Measurements from ENCODE around the gene GLIPR1. TPM values are rescaled to one million over a fixed set of nuclear protein-coding genes. Genes with fewer than 3 reads are reported as not detected.

The GLIPR1 gene
- total and polyA plus RNA-seq, 4 experiments from 2014 or later = 96.1 to 222 (median 129) TPM

DNA sequence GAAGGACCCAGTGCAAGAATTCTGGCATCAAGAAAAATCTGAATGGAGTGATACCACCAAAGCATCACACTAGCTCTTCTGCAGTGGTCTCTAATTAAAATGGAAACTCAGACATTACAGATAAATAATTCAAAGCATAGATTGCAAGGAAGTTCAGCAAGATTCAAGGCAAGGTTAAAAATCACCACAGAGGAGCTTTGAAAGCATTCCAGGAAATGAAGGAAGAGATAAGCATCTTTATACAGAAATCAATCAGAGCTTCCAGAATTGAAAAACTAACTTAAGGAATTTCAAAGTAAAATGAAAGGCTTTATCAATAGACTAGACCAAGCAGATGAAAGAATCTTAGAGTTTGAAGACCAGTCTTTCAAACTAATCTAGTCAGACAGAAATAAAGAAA lies 20.4 kb upstream of the GLIPR1 start:
- H3K27me3 ChIP-seq (ENCODE audit: insufficient read depth, low read length) = no peaks in the 10 kb centered on the region
- intact Hi-C loops (cut with micrococcal nuclease) = no loop called here
- ChIA-PET CTCF (ENCODE audit: partially characterized antibody) (interaction anchor here (0.9 to 4.1 kb wide), 4 partner anchors 11 to 69 kb away, joined by 6 to 37 read pairs (median 12); partner anchors contain the start of gene GLIPR1L2), POLR2A (ENCODE audit: partially characterized antibody) (interaction anchor here (1.3 to 16.6 kb wide), 2 partner anchors 9 to 20 kb away, joined by 3 to 204 read pairs; partner anchors contain the start of gene GLIPR1)
- H3K4me1 ChIP-seq (ENCODE audit: insufficient read depth, low read length) = peaks cover 48% of the 10 kb centered on the region
- no peak overlapping the region for H3K4me3 ChIP-seq (ENCODE audit: low read length in 2 of 2)
- H3K27me3 Mint-ChIP-seq = no peaks in the 10 kb centered on the region
- no peaks in the 10 kb centered on the region for H3K9me3 ChIP-seq (ENCODE audit: control insufficient read depth in 1 of 2, low read length in 2 of 2)
- H3K36me3 ChIP-seq (ENCODE audit: insufficient read depth, low read length) = no peaks in the 10 kb centered on the region
- H3K27ac Mint-ChIP-seq = peak overlapping the region in 6 of 7 donors; percentile 2 to 88 (median 70)
- H3K4me3 Mint-ChIP-seq = peak overlapping the region in 7 of 8 donors; percentile 19 to 79 (median 64)
- no peak for DNase-seq
- H3K4me1 Mint-ChIP-seq = peaks cover 42 to 67% (median 55%) of the 10 kb centered on the region in 4 donors
- H3K9me3 Mint-ChIP-seq = peaks cover 0 to 9% (median 4%) of the 10 kb centered on the region in 8 donors
- no peak overlapping the region for H3K27ac ChIP-seq (ENCODE audit: low read depth, low read length)
- H3K36me3 Mint-ChIP-seq = peaks cover 0 to 3% of the 10 kb centered on the region in 2 donors

DNA sequence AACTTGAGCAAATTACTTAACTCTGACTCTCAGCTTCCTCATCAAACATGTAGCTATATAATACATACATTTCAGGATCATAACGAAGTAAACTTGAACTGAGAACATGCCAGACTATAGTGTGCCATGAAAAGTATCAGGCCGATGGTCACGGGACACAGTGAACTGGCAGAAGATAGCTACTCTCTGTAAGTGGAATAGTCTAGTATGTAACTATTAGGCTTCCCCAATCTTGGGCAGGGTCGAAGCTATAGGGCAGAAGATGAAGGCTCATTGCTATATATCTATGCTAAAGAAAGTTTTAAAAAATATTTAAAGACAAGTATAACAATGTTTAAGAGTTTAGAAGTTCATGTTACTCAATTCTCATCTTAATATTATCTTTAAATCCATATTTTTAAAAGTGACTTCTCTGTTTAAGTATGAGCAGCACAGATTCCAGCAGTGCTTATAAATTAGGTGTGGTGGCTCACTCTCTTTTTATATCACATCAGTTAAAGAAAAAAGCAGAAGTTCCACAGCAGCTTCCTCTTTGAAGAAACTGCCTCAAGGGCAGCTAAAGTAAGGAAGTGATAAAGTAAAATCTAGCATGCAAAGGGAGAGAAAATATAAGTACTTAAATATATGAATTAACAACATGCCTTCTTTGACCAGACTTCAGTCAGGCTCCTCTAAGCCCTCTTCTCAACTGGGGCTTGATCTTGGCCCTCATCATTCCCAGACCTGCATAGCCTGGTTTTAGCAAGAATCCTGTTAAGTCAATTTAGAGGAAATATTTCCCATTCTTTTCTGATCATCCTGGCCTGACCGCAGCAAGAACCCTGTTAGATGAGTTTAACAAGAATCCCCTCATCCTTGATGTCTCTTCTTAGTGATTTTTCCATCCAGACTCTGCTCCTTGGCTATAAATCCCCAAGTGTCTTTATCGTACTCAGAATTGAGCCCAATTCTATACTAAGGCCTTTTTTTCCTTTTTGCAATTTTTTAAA lies 8.4 kb upstream of the GLIPR1 start:
- no peak overlapping the region for H3K27ac Mint-ChIP-seq
- peaks cover 5% of the 10 kb centered on the region for H3K4me1 ChIP-seq (ENCODE audit: insufficient read depth, low read length)
- no peaks in the 10 kb centered on the region for H3K27me3 Mint-ChIP-seq
- no peak for DNase-seq
- H3K36me3 Mint-ChIP-seq = no peaks in the 10 kb centered on the region
- no peak overlapping the region for H3K4me3 Mint-ChIP-seq
- H3K27me3 ChIP-seq (ENCODE audit: insufficient read depth, low read length) = no peaks in the 10 kb centered on the region
- ChIA-PET POLR2A (ENCODE audit: partially characterized antibody) (interaction anchor here (1.5 to 2.2 kb wide), 2 partner anchors 8 to 14 kb away, joined by 7 to 9 read pairs; partner anchors contain the start of gene GLIPR1), CTCF (ENCODE audit: partially characterized antibody) (interaction anchor here (1.4 to 4.1 kb wide), 4 partner anchors 12 to 138 kb away, joined by 3 to 23 read pairs (median 6); partner anchors contain the start of genes GLIPR1L1 and GLIPR1L2)
- no peaks in the 10 kb centered on the region for H3K9me3 Mint-ChIP-seq
- H3K27ac ChIP-seq (ENCODE audit: low read depth, low read length) = no peak overlapping the region
- H3K9me3 ChIP-seq (ENCODE audit: control insufficient read depth in 1 of 2, low read length in 2 of 2) = no peaks in the 10 kb centered on the region
- H3K4me1 Mint-ChIP-seq = peaks cover 5 to 9% (median 5%) of the 10 kb centered on the region in 4 donors
- intact Hi-C loops (cut with micrococcal nuclease) = no loop called here
- no peak overlapping the region for H3K4me3 ChIP-seq (ENCODE audit: low read length in 2 of 2)
- H3K36me3 ChIP-seq (ENCODE audit: insufficient read depth, low read length) = no peaks in the 10 kb centered on the region

DNA sequence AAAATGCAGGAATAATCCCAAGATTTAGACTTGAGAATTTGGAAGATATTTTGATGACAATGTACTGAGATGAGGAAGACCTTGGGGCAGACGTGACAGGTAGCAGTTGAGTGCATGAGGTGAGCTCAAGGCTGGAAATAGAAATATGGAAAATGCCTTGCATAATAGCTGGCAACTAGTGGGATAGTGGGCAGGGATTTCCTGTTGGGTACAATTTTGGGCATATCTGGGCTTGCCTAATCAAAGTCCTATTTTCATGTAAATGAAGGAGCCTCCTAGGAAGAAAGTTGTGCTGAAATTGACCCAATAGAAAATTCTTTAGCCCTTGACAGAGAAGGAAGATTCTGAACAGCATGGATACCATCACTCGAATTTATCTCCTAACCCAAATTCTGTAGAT lies 6.4 kb upstream of the GLIPR1 start:
- Mint-ChIP-seq H3K27me3 (no peaks in the 10 kb centered on the region), H3K4me3 (no peak overlapping the region), H3K9me3 (no peaks in the 10 kb centered on the region), H3K27ac (no peak overlapping the region), H3K36me3 (no peaks in the 10 kb centered on the region), H3K4me1 (peaks cover 21 to 25% (median 23%) of the 10 kb centered on the region in 4 donors)
- Histone ChIP-seq H3K4me1 (ENCODE audit: insufficient read depth, low read length) (peaks cover 25% of the 10 kb centered on the region), H3K9me3 (ENCODE audit: control insufficient read depth in 1 of 2, low read length in 2 of 2) (no peaks in the 10 kb centered on the region), H3K27me3 (ENCODE audit: insufficient read depth, low read length) (no peaks in the 10 kb centered on the region), H3K4me3 (ENCODE audit: low read length in 2 of 2) (no peak overlapping the region), H3K27ac (ENCODE audit: low read depth, low read length) (no peak overlapping the region), H3K36me3 (ENCODE audit: insufficient read depth, low read length) (no peaks in the 10 kb centered on the region)
- CTCF ChIA-PET (ENCODE audit: partially characterized antibody) = interaction anchor here (2.1 to 2.4 kb wide), 2 partner anchors 11 to 37 kb away, joined by 10 to 35 read pairs; no protein-coding TSS in a partner anchor
- POLR2A ChIA-PET (ENCODE audit: partially characterized antibody) = interaction anchor here (1.0 to 14.1 kb wide), 2 partner anchors 14 to 37 kb away, joined by 3 to 204 read pairs; no protein-coding TSS in a partner anchor
- intact Hi-C loops (cut with micrococcal nuclease) = no loop called here
- DNase-seq = no peak

DNA sequence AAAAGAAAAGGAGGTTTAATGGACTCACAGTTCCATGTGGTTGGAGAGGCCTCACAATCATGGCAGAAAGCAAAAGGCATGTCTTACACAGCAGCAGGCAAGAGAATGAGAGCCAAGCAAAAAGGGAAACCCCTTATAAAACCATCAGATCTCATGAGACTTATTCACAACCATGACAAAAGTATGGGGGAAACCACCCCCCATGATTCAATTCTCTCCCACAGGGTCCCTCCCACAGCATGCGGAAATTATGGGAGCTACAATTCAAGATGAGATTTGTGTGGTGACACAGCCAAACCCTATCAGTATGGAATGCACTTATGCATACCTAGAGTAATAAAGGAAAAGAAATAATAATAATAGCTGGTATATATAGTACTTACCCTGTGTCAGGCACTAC lies 4.5 kb upstream of the GLIPR1 start:
- DNase-seq = no peak
- Mint-ChIP-seq H3K4me3 (no peak overlapping the region), H3K27ac (peak overlapping the region in 3 of 7 donors; percentile 3 to 30 (median 10)), H3K27me3 (peaks cover 0 to 2% of the 10 kb centered on the region in 2 donors), H3K36me3 (peaks cover 0 to 8% of the 10 kb centered on the region in 2 donors), H3K4me1 (peaks cover 33 to 44% (median 35%) of the 10 kb centered on the region in 4 donors), H3K9me3 (peaks cover 0 to 2% (median 0%) of the 10 kb centered on the region in 8 donors)
- no peaks in the 10 kb centered on the region for H3K36me3 ChIP-seq (ENCODE audit: insufficient read depth, low read length)
- POLR2A ChIA-PET (ENCODE audit: partially characterized antibody) = interaction anchor here (14.1 kb wide), 1 partner anchor 16 kb away, joined by 204 read pairs; no protein-coding TSS in a partner anchor
- H3K9me3 ChIP-seq (ENCODE audit: control insufficient read depth in 1 of 2, low read length in 2 of 2) = no peaks in the 10 kb centered on the region
- CTCF ChIA-PET (ENCODE audit: partially characterized antibody) = interaction anchor here (2.0 to 11.2 kb wide), 2 partner anchors 38 to 84 kb away, joined by 8 to 158 read pairs; partner anchors contain the start of gene GLIPR1L2
- intact Hi-C loops (cut with micrococcal nuclease) = no loop called here
- no peak overlapping the region for H3K4me3 ChIP-seq (ENCODE audit: low read length in 2 of 2)
- no peaks in the 10 kb centered on the region for H3K27me3 ChIP-seq (ENCODE audit: insufficient read depth, low read length)
- peaks cover 39% of the 10 kb centered on the region for H3K4me1 ChIP-seq (ENCODE audit: insufficient read depth, low read length)
- H3K27ac ChIP-seq (ENCODE audit: low read depth, low read length) = no peak overlapping the region

DNA sequence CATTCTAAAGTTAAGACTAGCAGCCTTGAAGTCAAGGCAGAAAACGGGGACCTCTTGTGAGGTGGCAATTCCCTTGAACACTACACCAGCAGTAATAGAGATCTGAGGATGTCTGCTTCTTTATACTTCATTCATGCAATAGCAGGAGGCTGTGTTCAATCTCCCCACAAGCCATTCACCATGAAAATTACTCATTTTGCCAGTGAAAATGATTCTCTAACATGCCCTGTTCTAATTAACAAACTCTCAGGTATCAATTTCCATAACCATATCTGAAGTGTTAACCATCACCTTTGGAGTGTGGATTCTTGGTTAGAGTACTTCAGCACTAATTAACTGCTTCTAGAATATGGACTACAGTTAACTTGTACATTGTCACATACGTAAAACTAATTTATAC lies 3.4 kb upstream of the GLIPR1 start:
- Histone ChIP-seq H3K36me3 (ENCODE audit: insufficient read depth, low read length) (no peaks in the 10 kb centered on the region), H3K27ac (ENCODE audit: low read depth, low read length) (no peak overlapping the region), H3K4me1 (ENCODE audit: insufficient read depth, low read length) (peaks cover 46% of the 10 kb centered on the region), H3K27me3 (ENCODE audit: insufficient read depth, low read length) (no peaks in the 10 kb centered on the region), H3K4me3 (ENCODE audit: low read length in 2 of 2) (no peak overlapping the region), H3K9me3 (ENCODE audit: control insufficient read depth in 1 of 2, low read length in 2 of 2) (no peaks in the 10 kb centered on the region)
- Mint-ChIP-seq H3K36me3 (peaks cover 0 to 13% of the 10 kb centered on the region in 2 donors), H3K27me3 (peaks cover 0 to 2% of the 10 kb centered on the region in 2 donors), H3K9me3 (peaks cover 0 to 2% (median 0%) of the 10 kb centered on the region in 8 donors), H3K4me1 (peaks cover 38 to 53% (median 40%) of the 10 kb centered on the region in 4 donors), H3K27ac (peak overlapping the region; percentile 79 to 100 (median 99)), H3K4me3 (peak overlapping the region in 1 of 8 donors; percentile 62)
- POLR2A ChIA-PET (ENCODE audit: partially characterized antibody) = interaction anchor here (4.5 to 14.1 kb wide), 3 partner anchors 17 to 86 kb away, joined by 27 to 204 read pairs (median 106); partner anchors contain the start of gene GLIPR1L2
- CTCF ChIA-PET (ENCODE audit: partially characterized antibody) = interaction anchor here (0.7 to 11.2 kb wide), 4 partner anchors 8 to 86 kb away, joined by 5 to 158 read pairs (median 6); partner anchors contain the start of gene GLIPR1L2
- no peak for DNase-seq
- intact Hi-C loops (cut with micrococcal nuclease) = no loop called here

DNA sequence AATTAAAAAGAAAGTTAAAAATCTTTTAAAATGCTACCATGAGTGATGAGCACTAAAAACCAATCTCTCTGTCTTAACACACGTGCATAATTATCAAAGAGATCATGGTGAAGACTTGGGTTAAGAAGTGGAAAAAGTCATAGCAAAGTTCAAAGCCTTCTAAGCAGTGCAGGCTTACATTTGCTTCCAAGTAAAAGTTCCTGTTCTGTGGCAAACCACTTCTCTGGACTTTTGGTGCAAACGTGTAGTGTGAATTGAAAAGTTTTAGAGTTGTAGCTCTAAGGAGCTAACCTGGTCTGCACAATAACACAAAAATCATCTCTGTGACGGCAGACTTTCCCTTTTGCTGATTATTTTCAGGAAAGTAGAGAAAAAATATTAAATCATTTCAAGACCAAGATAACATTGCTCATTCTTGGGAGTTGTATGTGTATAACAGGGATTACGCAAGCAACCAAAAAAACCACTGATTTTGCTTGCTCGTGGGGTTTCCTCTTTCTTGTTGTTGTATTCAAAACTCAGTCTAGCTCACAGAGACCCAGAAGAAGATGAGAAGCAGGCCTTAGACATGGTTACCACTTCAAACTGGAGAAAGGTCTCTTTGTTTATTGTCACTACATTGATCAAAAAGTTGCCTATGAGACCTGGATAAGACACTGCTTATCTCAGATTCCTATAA lies 2.3 kb upstream of the GLIPR1 start:
- H3K9me3 Mint-ChIP-seq = peaks cover 0 to 2% (median 0%) of the 10 kb centered on the region in 8 donors
- Histone ChIP-seq H3K4me1 (ENCODE audit: insufficient read depth, low read length) (peaks cover 57% of the 10 kb centered on the region), H3K36me3 (ENCODE audit: insufficient read depth, low read length) (no peaks in the 10 kb centered on the region), H3K27me3 (ENCODE audit: insufficient read depth, low read length) (no peaks in the 10 kb centered on the region), H3K27ac (ENCODE audit: low read depth, low read length) (peak overlapping the region; percentile 72), H3K4me3 (ENCODE audit: low read length in 2 of 2) (no peak overlapping the region), H3K9me3 (ENCODE audit: control insufficient read depth in 1 of 2, low read length in 2 of 2) (no peaks in the 10 kb centered on the region)
- ChIA-PET CTCF (ENCODE audit: partially characterized antibody) (interaction anchor here (0.9 to 11.2 kb wide), 9 partner anchors 10 to 144 kb away, joined by 3 to 158 read pairs (median 8); partner anchors contain the start of genes GLIPR1L1 and GLIPR1L2), POLR2A (ENCODE audit: partially characterized antibody) (interaction anchor here (1.1 to 14.1 kb wide), 5 partner anchors 8 to 87 kb away, joined by 3 to 204 read pairs (median 39); partner anchors contain the start of genes GLIPR1L2 and KRR1)
- peaks cover 44 to 64% (median 50%) of the 10 kb centered on the region in 4 donors for H3K4me1 Mint-ChIP-seq
- H3K36me3 Mint-ChIP-seq = peaks cover 9 to 19% of the 10 kb centered on the region in 2 donors
- peaks cover 0 to 2% of the 10 kb centered on the region in 2 donors for H3K27me3 Mint-ChIP-seq
- peak; percentile 75 to 84 (median 77) for DNase-seq
- intact Hi-C loops (cut with micrococcal nuclease) = no loop called here
- H3K4me3 Mint-ChIP-seq = peak overlapping the region in 7 of 8 donors; percentile 34 to 97 (median 55)
- peak overlapping the region; percentile 98 to 100 (median 99) for H3K27ac Mint-ChIP-seq
